ENCODE data around the gene PRKCH. TPM values are rescaled to one million over a fixed set of nuclear protein-coding genes. Genes with fewer than 3 reads are reported as not detected.

The PRKCH gene
- total and polyA plus RNA-seq, 7 donors, result 4.2 to 19.9 (median 10.0) TPM

DNA sequence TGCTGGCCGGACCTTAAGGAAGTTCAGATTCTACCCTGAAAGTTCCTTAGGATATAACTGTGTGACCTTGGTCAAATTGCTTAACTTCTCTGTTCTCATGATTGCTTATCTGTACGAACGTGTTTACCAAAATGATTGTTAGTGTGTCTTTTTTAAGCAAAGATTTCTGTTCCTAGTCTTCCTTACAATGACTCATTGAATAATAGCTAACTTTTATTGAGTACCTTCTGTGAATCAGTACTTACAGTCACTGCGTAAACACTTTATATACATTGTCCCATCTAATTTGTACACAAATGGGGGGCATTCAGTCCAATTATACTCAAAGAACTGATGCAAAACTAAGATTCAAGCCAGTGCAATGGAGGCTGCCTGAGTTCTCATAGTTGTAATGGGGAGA lies 36.0 kb upstream of the PRKCH start:
- Histone ChIP-seq H3K27ac (no peak overlapping the region), H3K27me3 (peaks cover 6 to 31% (median 17%) of the 10 kb centered on the region in 3 donors), H3K9me3 (no peaks in the 10 kb centered on the region), H3K36me3 (no peaks in the 10 kb centered on the region), H3K4me3 (no peak overlapping the region), H3K4me1 (peaks cover 0 to 17% (median 7%) of the 10 kb centered on the region in 4 donors)
- intact Hi-C loops (cut with DNase I), result no loop called here
- TF ChIP-seq POLR2A (IDR thresholded peaks at IDR 0.05) (no peak), EP300 (IDR thresholded peaks at IDR 0.05) (no peak), POLR2AphosphoS5 (IDR thresholded peaks at IDR 0.05) (no peak)
- TF ChIP-seq, protein P1, sequence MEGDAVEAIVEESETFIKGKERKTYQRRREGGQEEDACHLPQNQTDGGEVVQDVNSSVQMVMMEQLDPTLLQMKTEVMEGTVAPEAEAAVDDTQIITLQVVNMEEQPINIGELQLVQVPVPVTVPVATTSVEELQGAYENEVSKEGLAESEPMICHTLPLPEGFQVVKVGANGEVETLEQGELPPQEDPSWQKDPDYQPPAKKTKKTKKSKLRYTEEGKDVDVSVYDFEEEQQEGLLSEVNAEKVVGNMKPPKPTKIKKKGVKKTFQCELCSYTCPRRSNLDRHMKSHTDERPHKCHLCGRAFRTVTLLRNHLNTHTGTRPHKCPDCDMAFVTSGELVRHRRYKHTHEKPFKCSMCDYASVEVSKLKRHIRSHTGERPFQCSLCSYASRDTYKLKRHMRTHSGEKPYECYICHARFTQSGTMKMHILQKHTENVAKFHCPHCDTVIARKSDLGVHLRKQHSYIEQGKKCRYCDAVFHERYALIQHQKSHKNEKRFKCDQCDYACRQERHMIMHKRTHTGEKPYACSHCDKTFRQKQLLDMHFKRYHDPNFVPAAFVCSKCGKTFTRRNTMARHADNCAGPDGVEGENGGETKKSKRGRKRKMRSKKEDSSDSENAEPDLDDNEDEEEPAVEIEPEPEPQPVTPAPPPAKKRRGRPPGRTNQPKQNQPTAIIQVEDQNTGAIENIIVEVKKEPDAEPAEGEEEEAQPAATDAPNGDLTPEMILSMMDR (IDR thresholded peaks at IDR 0.05), result no peak
- no peak for DNase-seq
- WGBS, 2 donors, result 22 to 75% methylated on average over 4 of the region's 4 CpGs

DNA sequence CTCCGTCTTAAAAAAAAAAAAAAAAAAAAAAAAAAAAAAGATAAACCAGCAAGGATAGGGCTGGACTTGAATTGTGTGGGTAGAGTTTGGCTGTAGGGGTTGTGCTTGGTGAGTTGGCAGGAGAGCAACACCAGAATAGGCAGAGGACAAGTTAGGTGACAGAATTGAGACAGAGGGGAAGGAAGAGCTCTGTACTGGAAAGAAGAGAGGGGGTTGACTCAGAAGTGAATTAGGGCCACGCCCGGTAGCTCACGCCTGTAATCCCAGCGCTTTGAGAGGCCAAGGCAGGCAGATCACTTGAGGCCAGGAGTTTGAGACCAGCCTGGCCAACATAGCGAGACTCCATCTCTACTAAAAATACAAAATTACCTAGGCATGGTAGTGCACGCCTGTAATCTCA lies 34.2 kb upstream of the PRKCH start:
- 64 to 82% methylated on average over 7 of the region's 7 CpGs for WGBS, 2 donors
- intact Hi-C loops (cut with DNase I), result no loop called here
- H3K27me3 ChIP-seq, result peaks cover 0 to 13% (median 0%) of the 10 kb centered on the region in 3 donors

DNA sequence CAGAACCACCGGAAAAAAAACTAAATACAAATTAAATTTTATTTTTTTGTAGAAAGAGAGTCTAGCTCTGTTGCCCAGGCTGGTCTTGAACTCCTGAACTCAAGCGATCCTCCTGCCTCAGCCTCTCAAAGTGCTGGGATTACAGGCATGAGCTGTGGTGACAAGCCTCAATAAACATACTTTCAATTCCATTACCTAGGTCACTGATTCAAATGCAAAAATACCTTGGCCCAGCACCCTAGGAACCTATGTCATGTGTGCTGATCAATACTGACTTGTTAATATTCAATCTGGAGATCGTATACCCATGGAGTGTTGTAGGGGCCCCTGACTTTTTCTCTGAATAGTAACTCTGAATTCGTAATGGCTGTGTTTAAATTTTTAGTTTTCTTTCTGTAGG lies 33.2 kb upstream of the PRKCH start:
- Histone ChIP-seq H3K36me3 (no peaks in the 10 kb centered on the region), H3K27me3 (peaks cover 0 to 2% (median 0%) of the 10 kb centered on the region in 3 donors), H3K4me3 (no peak overlapping the region), H3K27ac (no peak overlapping the region), H3K9me3 (no peaks in the 10 kb centered on the region), H3K4me1 (peaks cover 0 to 7% (median 0%) of the 10 kb centered on the region in 4 donors)
- DNase-seq, result no peak
- TF ChIP-seq, protein P1 (IDR thresholded peaks at IDR 0.05), result no peak
- TF ChIP-seq POLR2A (IDR thresholded peaks at IDR 0.05) (no peak), POLR2AphosphoS5 (IDR thresholded peaks at IDR 0.05) (no peak), EP300 (IDR thresholded peaks at IDR 0.05) (no peak)
- 87 to 89% methylated on average over 4 of the region's 4 CpGs for WGBS, 2 donors
- intact Hi-C loops (cut with DNase I), result no loop called here

More for the DNA sequence above, 34.2 kb upstream of the PRKCH start:
- Histone ChIP-seq H3K9me3 (no peaks in the 10 kb centered on the region), H3K4me1 (peaks cover 0 to 7% (median 0%) of the 10 kb centered on the region in 4 donors), H3K4me3 (no peak overlapping the region), H3K36me3 (no peaks in the 10 kb centered on the region), H3K27ac (no peak overlapping the region)
- TF ChIP-seq POLR2AphosphoS5 (IDR thresholded peaks at IDR 0.05) (no peak), POLR2A (IDR thresholded peaks at IDR 0.05) (no peak), EP300 (IDR thresholded peaks at IDR 0.05) (no peak)
- TF ChIP-seq, protein P1 (IDR thresholded peaks at IDR 0.05), result no peak
- DNase-seq, result no peak

DNA sequence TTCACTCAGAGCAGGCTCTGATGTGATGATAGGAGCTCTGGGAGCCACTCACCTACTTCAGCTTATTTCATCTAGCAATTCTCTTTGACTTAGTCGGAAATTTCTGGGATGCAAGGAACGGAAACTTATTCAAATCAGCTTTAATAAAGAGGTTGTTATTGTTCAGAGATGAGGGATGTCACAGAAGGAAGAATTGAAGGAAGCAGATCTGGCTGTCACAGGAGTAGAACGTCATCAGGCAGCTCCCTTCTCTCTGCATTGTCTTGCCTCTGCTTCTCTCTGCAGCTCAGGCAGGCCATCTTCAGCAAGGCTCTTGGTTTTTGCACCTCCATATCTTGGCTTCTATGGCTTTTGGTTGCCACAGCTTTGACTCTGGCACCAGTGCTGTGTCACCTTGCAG lies 32.7 kb upstream of the PRKCH start:
- WGBS, 2 donors, result 83 to 87% methylated on average over 3 of the region's 3 CpGs

More for the DNA sequence above, 32.7 kb upstream of the PRKCH start:
- Histone ChIP-seq H3K27ac (no peak overlapping the region), H3K4me3 (no peak overlapping the region), H3K27me3 (no peaks in the 10 kb centered on the region), H3K9me3 (no peaks in the 10 kb centered on the region), H3K4me1 (peaks cover 0 to 7% (median 0%) of the 10 kb centered on the region in 4 donors), H3K36me3 (no peaks in the 10 kb centered on the region)
- intact Hi-C loops (cut with DNase I), result no loop called here
- no peak for DNase-seq
- TF ChIP-seq POLR2AphosphoS5 (IDR thresholded peaks at IDR 0.05), result no peak
- TF ChIP-seq POLR2A (IDR thresholded peaks at IDR 0.05), result no peak
- TF ChIP-seq, protein P1 (IDR thresholded peaks at IDR 0.05), result no peak
- TF ChIP-seq EP300 (IDR thresholded peaks at IDR 0.05), result no peak

All from sigmoid colon (tissue), 7 donors.